ENCODE measurements around the gene KLRC3. TPM values are rescaled to one million over a fixed set of nuclear protein-coding genes. Genes with fewer than 3 reads are reported as not detected.

The KLRC3 gene
- total and polyA plus RNA-seq, 10 of the 15 experiments (the other 5 are each of a cell fraction or from before 2014, with no cell fraction given), result 0.09 to 0.22 (median 0.09) TPM; not detected in 7

GRCh38 chr12:10395390-10395998, 24.9 kb downstream of the KLRC3 start:
- Histone ChIP-seq H2AFZ (ENCODE audit: control insufficient read depth, low read depth, low read length) (peak overlapping the region; percentile 59), H3K27me3 (replicated peaks in 1 of 2; ENCODE audit: control insufficient read depth in 2 of 2, insufficient read depth in 2 of 2, low read length in 1 of 2) (no peaks in the 10 kb centered on the region), H3K36me3 (ENCODE audit: control insufficient read depth in 2 of 2, insufficient read depth in 2 of 2, low read length in 1 of 2) (no peaks in the 10 kb centered on the region), H3K9ac (ENCODE audit: control insufficient read depth, insufficient read depth, low read length) (no peak overlapping the region), H3K4me2 (ENCODE audit: control insufficient read depth, insufficient read depth) (peak overlapping the region; percentile 56), H3K4me3 (no peak overlapping the region), H3K9me3 (replicated peaks; ENCODE audit: control insufficient read depth, insufficient read depth, low read length) (no peaks in the 10 kb centered on the region; the same call in 2 of the 3 replicates), H3K27ac (ENCODE audit: control insufficient read depth, insufficient read depth) (peak overlapping the region; percentile 53; the same call in 1 of the 2 replicates), H3K4me1 (ENCODE audit: control insufficient read depth, insufficient read depth, low read length) (peaks cover 9% of the 10 kb centered on the region; the same call in 1 of the 2 replicates), H4K20me1 (ENCODE audit: control insufficient read depth, insufficient read depth) (no peaks in the 10 kb centered on the region), H3K79me2 (ENCODE audit: control insufficient read depth, insufficient read depth, low read length) (no peaks in the 10 kb centered on the region)
- ATAC-seq (peak; percentile 83), FAIRE-seq (peak; percentile 72), DNase-seq (ENCODE audit: low read depth, low spot score) (peak; percentile 60)
- ChIA-PET SMC1A (ENCODE audit: uncharacterized antibody, unreplicated experiment) (interaction anchor here (1.0 to 4.1 kb wide), 3 partner anchors 10 to 30 kb away, joined by 4 to 41 read pairs (median 5); no protein-coding TSS in a partner anchor), RAD21 (ENCODE audit: unreplicated experiment) (interaction anchor here (6.7 kb wide), 1 partner anchor 30 kb away, joined by 75 read pairs; no protein-coding TSS in a partner anchor), CTCF (interaction anchor here (1.5 to 2.0 kb wide), 3 partner anchors 16 to 31 kb away, joined by 5 to 7 read pairs (median 6); no protein-coding TSS in a partner anchor), POLR2A (interaction anchor here (3.2 kb wide), 1 partner anchor 30 kb away, joined by 20 read pairs; no protein-coding TSS in a partner anchor)
- intact Hi-C loops (cut with micrococcal nuclease; ENCODE audit: unreplicated experiment) (loop anchor here (1.0 to 10.0 kb wide), 2 partner anchors 31 to 279 kb away; partner anchors contain the start of gene STYK1), in situ Hi-C loops (cut with MboI) (no loop called here)
- no TSS peak for BruUV-seq (replicated peaks)
- 20% methylated on average over 6 of the region's 6 CpGs for WGBS (ENCODE audit: insufficient coverage, insufficient replicate concordance, low lambda C conversion rate, missing lambda C conversion rate)
- TF ChIP-seq EED (IDR thresholded peaks at IDR 0.05; ENCODE audit: low read depth) (peak; percentile 71), RELB (IDR thresholded peaks at IDR 0.05; ENCODE audit: low read depth) (peak; percentile 76), ZBTB11 (CRISPR knock-in tag; IDR thresholded peaks at IDR 0.05) (no peak), MYB (IDR thresholded peaks at IDR 0.05; ENCODE audit: borderline replicate concordance, low read depth, low read length) (no peak), MTA2 (IDR thresholded peaks at IDR 0.05; ENCODE audit: low read depth) (peak; percentile 99), EP300 (IDR thresholded peaks at IDR 0.05; ENCODE audit: borderline replicate concordance in 1 of 2, control insufficient read depth in 1 of 2, low read depth in 2 of 2, low read length in 2 of 2) (peak; percentile 91 to 95), E2F4 (IDR thresholded peaks at IDR 0.05; ENCODE audit: low read depth, low read length) (no peak), JUND (IDR thresholded peaks at IDR 0.05; ENCODE audit: low read depth, low read length) (no peak), SKIL (IDR thresholded peaks at IDR 0.05; ENCODE audit: low read depth, poor library complexity, severe bottlenecking) (peak; percentile 47), RAD51 (IDR thresholded peaks at IDR 0.05) (peak; percentile 61; the same call in 1 of the 2 replicates), PAX5 (IDR thresholded peaks at IDR 0.05; ENCODE audit: borderline replicate concordance, low read depth, low read length) (0 out of 2 replicates have a peak, but pooled peaks have one; percentile 36), ETV6 (conservative IDR thresholded peaks at IDR 0.05 in 1 of 2, IDR thresholded peaks at IDR 0.05 in 1 of 2; ENCODE audit: borderline replicate concordance in 1 of 2, low read depth in 1 of 2) (peak in 1 of 2 experiments; percentile 52; a peak in 1 of 4 replicates), MEF2B (IDR thresholded peaks at IDR 0.05; ENCODE audit: partially characterized antibody, poor library complexity, severe bottlenecking) (peak; percentile 71)
